Thyroid gland (tissue), 4 donors: ENCODE data around the gene HSPA1L.

Source experiments
- CTCF ChIP-seq, 6 experiments: fragments of 200-600 bp in 3 of 6; fragments of 450-650 bp in 3 of 6; sonication (generic) in 3 of 6; IDR thresholded peaks; one replicate each; pipeline ENCODE4 v1.5.1; 2016 to 2019; ENCODE audit warnings: antibody characterized with exemption in 6 of 6, mild to moderate bottlenecking in 2 of 6, inconsistent platforms in 1 of 6, moderate library complexity in 1 of 6
- POLR2A ChIP-seq, 2 donors: fragments of 450-650 bp; IDR thresholded peaks; one replicate each; pipeline ENCODE4 v1.6.1; 2017; ENCODE audit warnings: antibody characterized with exemption in 2 of 2, mild to moderate bottlenecking in 2 of 2, moderate library complexity in 1 of 2

GRCh38 chr6:31799781-31800180 lies 15.3 kb downstream of the HSPA1L start:
- TF ChIP-seq CTCF (IDR thresholded peaks at IDR 0.05) (no peak), POLR2A (IDR thresholded peaks at IDR 0.05) (no peak)
